GM23338 (cell line): ENCODE results near the gene RET. TPM values are rescaled to one million over a fixed set of nuclear protein-coding genes. Genes with fewer than 3 reads are reported as not detected.

ENCODE experiments used
- ATAC-seq: fragments of 200-7000 bp; cut with Tn5 transposase; 3 replicates; pipeline ENCODE4 v1.9.1; 2020
- DNase-seq: peaks from one replicate; pipeline ENCODE4 v3.0.0-alpha.2; 2015; ENCODE audit warnings: low spot score
- H2AFZ ChIP-seq: fragments of 200-600 bp; sonication (generic); 2 replicates; pipeline ENCODE4 v1.8.0; 2016; ENCODE audit warnings: antibody characterized with exemption, mild to moderate bottlenecking, moderate library complexity
- H3F3A ChIP-seq: fragments of 200-600 bp; sonication (generic); replicated peaks from 2 replicates; pipeline ENCODE4 v1.8.0; 2017; ENCODE audit warnings: antibody characterized with exemption, mixed run types, low read depth
- H3K27ac ChIP-seq: fragments of 200-600 bp; sonication (generic); 2 replicates; pipeline ENCODE4 v1.6.1; 2016; ENCODE audit warnings: low read depth
- H3K27me3 ChIP-seq: fragments of 200-600 bp; sonication (generic); 2 replicates; pipeline ENCODE4 v1.8.0; 2016; ENCODE audit warnings: mild to moderate bottlenecking, mixed run types, moderate library complexity; ENCODE audit not compliant: insufficient read depth
- H3K36me3 ChIP-seq: fragments of 200-600 bp; sonication (generic); 2 replicates; pipeline ENCODE4 v1.8.0; 2016; ENCODE audit warnings: mild to moderate bottlenecking; ENCODE audit not compliant: insufficient read depth
- H3K4me1 ChIP-seq: fragments of 200-600 bp; sonication (generic); 2 replicates; pipeline ENCODE4 v1.8.0; 2016; ENCODE audit warnings: mild to moderate bottlenecking, moderate library complexity; ENCODE audit not compliant: insufficient read depth
- H3K4me2 ChIP-seq: fragments of 200-600 bp; sonication (generic); 2 replicates; pipeline ENCODE4 v1.7.1; 2017; ENCODE audit warnings: mixed run types
- H3K4me3 ChIP-seq: fragments of 200-600 bp; sonication (generic); 2 replicates; pipeline ENCODE4 v1.6.1; 2016; ENCODE audit warnings: mixed run types
- H3K79me2 ChIP-seq: fragments of 200-600 bp; sonication (generic); replicated peaks from 2 replicates; pipeline ENCODE4 v1.8.0; 2017; ENCODE audit warnings: mild to moderate bottlenecking; ENCODE audit not compliant: insufficient read depth
- H3K9me2 ChIP-seq: fragments of 200-600 bp; sonication (generic); 2 replicates; pipeline ENCODE4 v1.8.0; 2017; ENCODE audit not compliant: insufficient read depth
- H4K20me1 ChIP-seq: fragments of 200-600 bp; sonication (generic); replicated peaks from 2 replicates; pipeline ENCODE4 v1.8.0; 2017; ENCODE audit warnings: mild to moderate bottlenecking; ENCODE audit not compliant: insufficient read depth
- H3K27ac Mint-ChIP-seq: 2 replicates; pipeline ENCODE4 v1.8.0; 2020; ENCODE audit warnings: inconsistent platforms, mild to moderate bottlenecking, moderate library complexity, mixed read lengths
- H3K27me3 Mint-ChIP-seq: 3 replicates; pipeline ENCODE4 v1.8.0; 2022; ENCODE audit warnings: low read depth, mild to moderate bottlenecking, moderate library complexity, mixed read lengths, inconsistent platforms; ENCODE audit not compliant: insufficient read depth, poor library complexity
- H3K36me3 Mint-ChIP-seq: 3 replicates; pipeline ENCODE4 v1.8.0; 2021; ENCODE audit warnings: low read depth, mild to moderate bottlenecking, inconsistent platforms, moderate library complexity, mixed read lengths
- H3K4me1 Mint-ChIP-seq: 3 replicates; pipeline ENCODE4 v1.8.0; 2020; ENCODE audit warnings: mild to moderate bottlenecking, inconsistent platforms, mixed read lengths
- H3K4me3 Mint-ChIP-seq: 3 replicates; pipeline ENCODE4 v1.8.0; 2021; ENCODE audit warnings: moderate library complexity, mild to moderate bottlenecking, inconsistent platforms, mixed read lengths
- H3K9me3 Mint-ChIP-seq: 3 replicates; pipeline ENCODE4 v1.8.0; 2020; ENCODE audit warnings: moderate library complexity, mild to moderate bottlenecking, inconsistent platforms, mixed read lengths
- CREB1 ChIP-seq: fragments of 250-450 bp; sonication (Bioruptor Pico); IDR thresholded peaks from 2 replicates; pipeline ENCODE4 v1.5.0; 2020; ENCODE audit warnings: low read depth, mild to moderate bottlenecking, moderate library complexity
- CTCF ChIP-seq, 2 experiments: fragments of 200-600 bp in 1 of 2; sonication (generic) in 1 of 2; conservative IDR thresholded peaks; 2 replicates each; pipeline versions ENCODE4 v1.5.1 to v1.6.1; 2016 to 2017; ENCODE audit warnings: antibody characterized with exemption in 2 of 2, low read depth in 2 of 2, mild to moderate bottlenecking in 2 of 2, moderate library complexity in 1 of 2
- ETS1 ChIP-seq: IDR thresholded peaks from 2 replicates; pipeline ENCODE4 v1.6.1; 2016; ENCODE audit warnings: antibody characterized with exemption
- EZH2 ChIP-seq: fragments of 200-600 bp; sonication (generic); IDR thresholded peaks from one replicate; pipeline ENCODE4 v1.8.0; 2017; ENCODE audit warnings: antibody characterized with exemption, mild to moderate bottlenecking, low read depth; ENCODE audit not compliant: unreplicated experiment
- EZH2phosphoT487 ChIP-seq: fragments of 200-600 bp; sonication (generic); IDR thresholded peaks from one replicate; pipeline ENCODE4 v1.8.1; 2018; ENCODE audit warnings: antibody characterized with exemption; ENCODE audit not compliant: unreplicated experiment
- JUNB ChIP-seq: IDR thresholded peaks from one replicate; pipeline ENCODE4 v1.6.1; 2016; ENCODE audit warnings: antibody characterized with exemption; ENCODE audit not compliant: unreplicated experiment
- NANOG ChIP-seq: IDR thresholded peaks from 2 replicates; pipeline ENCODE4 v1.6.1; 2016; ENCODE audit warnings: antibody characterized with exemption, borderline replicate concordance
- POLR2AphosphoS5 ChIP-seq: IDR thresholded peaks from 2 replicates; pipeline ENCODE4 v1.6.1; 2016; ENCODE audit warnings: antibody characterized with exemption, low read depth
- REST ChIP-seq: IDR thresholded peaks from one replicate; pipeline ENCODE4 v1.6.1; 2018; ENCODE audit warnings: antibody characterized with exemption; ENCODE audit not compliant: unreplicated experiment
- STAT1 ChIP-seq: IDR thresholded peaks from one replicate; pipeline ENCODE4 v1.6.1; 2016; ENCODE audit warnings: antibody characterized with exemption; ENCODE audit not compliant: unreplicated experiment
- ZNF114 ChIP-seq: fragments of 250-450 bp; sonication (Bioruptor Pico); IDR thresholded peaks from 2 replicates; pipeline ENCODE4 v1.5.0; 2020; ENCODE audit warnings: mild to moderate bottlenecking, moderate library complexity
- ZNF331 ChIP-seq: fragments of 250-450 bp; sonication (Bioruptor Pico); IDR thresholded peaks from 2 replicates; pipeline ENCODE4 v1.5.0; 2020; ENCODE audit warnings: low read depth, mild to moderate bottlenecking, moderate library complexity
- ZNF462 ChIP-seq: fragments of 250-450 bp; sonication (Bioruptor Pico); IDR thresholded peaks from 2 replicates; pipeline ENCODE4 v1.5.0; 2020; ENCODE audit warnings: mild to moderate bottlenecking, moderate library complexity
- polyA plus RNA-seq: library from polyadenylated mRNA; unstranded; fragments of >200 nt; fragmentation: Nextera tagmentation; extraction: Ambion mirVana; gene quantifications from 2 replicates; pipeline ENCODE4 v1.2.1, GENCODE V29; 2016
- total RNA-seq: library from RNA; depleted of rRNA; stranded (reverse); fragments of >200 nt; shearing (Covaris generic); gene quantifications from 2 replicates; pipeline ENCODE4 v1.2.3, GENCODE V29; 2014

The RET gene
- total and polyA plus RNA-seq, 2 experiments from 2014 or later: 5.5 to 9.8 TPM

- no peaks in the 10 kb centered on the region for H3K79me2 ChIP-seq
- no peak for TF ChIP-seq NANOG
- TF ChIP-seq ZNF114 (CRISPR knock-in tag): no peak
- TF ChIP-seq STAT1: no peak
- no peak for TF ChIP-seq ZNF331 (CRISPR knock-in tag)
- no peak for TF ChIP-seq CTCF (conservative IDR thresholded peaks at IDR 0.05; ENCODE audit: low read depth in 2 of 2)
- no peak for TF ChIP-seq ETS1
- TF ChIP-seq EZH2phosphoT487: no peak
- TF ChIP-seq REST: no peak
- TF ChIP-seq ZNF462 (CRISPR knock-in tag): no peak
- TF ChIP-seq EZH2: no peak
- no peak for TF ChIP-seq POLR2AphosphoS5
- no peak for TF ChIP-seq CREB1 (CRISPR knock-in tag)
- no peak for TF ChIP-seq JUNB
- ATAC-seq (no peak), DNase-seq (no peak)
- no peak overlapping the region for H2AFZ ChIP-seq
- Mint-ChIP-seq H3K27me3 (peaks cover 3% of the 10 kb centered on the region), H3K4me1 (no peaks in the 10 kb centered on the region; the same call in 1 of the 3 replicates), H3K27ac (no peak overlapping the region), H3K4me3 (no peak overlapping the region), H3K9me3 (no peaks in the 10 kb centered on the region), H3K36me3 (no peaks in the 10 kb centered on the region)
- no peaks in the 10 kb centered on the region for H3K9me2 ChIP-seq
- no peaks in the 10 kb centered on the region for H3K27me3 ChIP-seq
- H3K27ac ChIP-seq: no peak overlapping the region
- no peak overlapping the region for H3K4me3 ChIP-seq
- H3K4me1 ChIP-seq: no peaks in the 10 kb centered on the region
- H4K20me1 ChIP-seq: no peaks in the 10 kb centered on the region
- no peak overlapping the region for H3K4me2 ChIP-seq
- H3K36me3 ChIP-seq: no peaks in the 10 kb centered on the region; the same call in 1 of the 2 replicates
- H3F3A ChIP-seq: no peaks in the 10 kb centered on the region
These were observed 50.0 kb downstream of the RET start for GRCh38 chr10:43126759-43127424.
